H1 (cell line): Measurements from ENCODE around the gene ABHD2. TPM values are rescaled to one million over a fixed set of nuclear protein-coding genes. Genes with fewer than 3 reads are reported as not detected.

Experiments
- CTCF ChIA-PET: fragments of 300-600 bp; sonication (Branson Sonifier 250); formaldehyde crosslinking; loops from one replicate; lab custom pipeline; 2021; ENCODE audit not compliant: partially characterized antibody; lab: Charles Lee
- POLR2A ChIA-PET: fragments of 300-600 bp; sonication (Branson Sonifier 250); formaldehyde crosslinking; loops from one replicate; lab custom pipeline; 2021; ENCODE audit warnings: inconsistent platforms; ENCODE audit not compliant: partially characterized antibody; lab: Charles Lee
- DNase-seq, 2 experiments: peaks; one replicate each; pipeline versions ENCODE4 v3.0.0 to v3.0.0-alpha.2; 2010 to 2022; ENCODE audit warnings: low spot score in 2 of 2, low read depth in 1 of 2, mixed read lengths in 1 of 2
- FAIRE-seq: peaks from 2 replicates; lab custom pipeline; 2011; peaks lifted over from hg19 to GRCh38; lab: Jason Lieb, UNC
- H2AFZ ChIP-seq: 2 replicates; pipeline ENCODE4 v1.8.1; 2012; ENCODE audit warnings: low read length, inconsistent platforms
- H2AK5ac ChIP-seq: 2 replicates; pipeline ENCODE4 v1.6.1; 2013; ENCODE audit warnings: low read depth, low read length
- H2BK120ac ChIP-seq: replicated peaks from 2 replicates; pipeline ENCODE3; 2013; ENCODE audit warnings: low read depth, low read length, inconsistent platforms
- H2BK12ac ChIP-seq: 2 replicates; pipeline ENCODE4 v1.6.1; 2013; ENCODE audit warnings: low read depth, low read length
- H2BK15ac ChIP-seq: 2 replicates; pipeline ENCODE4 v1.6.1; 2013; ENCODE audit warnings: low read length
- H2BK20ac ChIP-seq: 2 replicates; pipeline ENCODE4 v1.6.1; 2013; ENCODE audit warnings: low read length
- H2BK5ac ChIP-seq: 2 replicates; pipeline ENCODE4 v1.6.1; 2013; ENCODE audit warnings: low read depth, low read length
- H3K14ac ChIP-seq: 2 replicates; pipeline ENCODE4 v1.6.1; 2013; ENCODE audit warnings: inconsistent platforms; ENCODE audit not compliant: insufficient read length
- H3K18ac ChIP-seq: 2 replicates; pipeline ENCODE4 v1.6.1; 2013; ENCODE audit warnings: low read length; ENCODE audit errors: extremely low read depth
- H3K23ac ChIP-seq: 2 replicates; pipeline ENCODE4 v1.6.1; 2013; ENCODE audit warnings: inconsistent platforms; ENCODE audit not compliant: insufficient read length
- H3K23me2 ChIP-seq: 2 replicates; pipeline ENCODE4 v1.6.1; 2013; ENCODE audit warnings: low read depth, low read length
- H3K27ac ChIP-seq: 2 replicates; pipeline ENCODE4 v1.6.1; 2011; ENCODE audit warnings: low read depth, low read length, inconsistent platforms
- H3K27me3 ChIP-seq, 4 experiments: replicated peaks in 1 of 4; 1 replicate in 1 of 4; 2 replicates in 3 of 4; pipeline versions ENCODE4 v1.6.1 to v1.8.1; 2011 to 2013; ENCODE audit warnings: low read length in 3 of 4, mild to moderate bottlenecking in 3 of 4, inconsistent platforms in 2 of 4, mixed read lengths in 2 of 4, moderate library complexity in 1 of 4; ENCODE audit not compliant: control insufficient read depth in 3 of 4, insufficient read depth in 3 of 4; ENCODE audit errors: extremely low read depth in 1 of 4
- H3K36me3 ChIP-seq, 4 experiments: 2 replicates each; pipeline versions ENCODE4 v1.6.1 to v1.8.1; 2011 to 2013; ENCODE audit warnings: mild to moderate bottlenecking in 4 of 4, low read length in 3 of 4, moderate library complexity in 2 of 4, control low read depth in 1 of 4, inconsistent platforms in 1 of 4; ENCODE audit not compliant: insufficient read depth in 4 of 4, control insufficient read depth in 2 of 4
- H3K4ac ChIP-seq: replicated peaks from 2 replicates; pipeline ENCODE3; 2013; ENCODE audit warnings: low read length, low read depth, mixed read lengths, inconsistent platforms; ENCODE audit not compliant: insufficient read length
- H3K4me1 ChIP-seq, 4 experiments: replicated peaks in 1 of 4; 1 replicate in 1 of 4; 2 replicates in 3 of 4; pipeline versions ENCODE4 v1.6.1 to v1.8.1; 2011 to 2013; ENCODE audit warnings: low read length in 3 of 4, inconsistent platforms in 2 of 4, mixed read lengths in 1 of 4; ENCODE audit not compliant: insufficient read depth in 4 of 4, control insufficient read depth in 3 of 4
- H3K4me2 ChIP-seq, 2 experiments: 2 replicates each; pipeline versions ENCODE4 v1.6.1 to v1.8.1; 2011 to 2013; ENCODE audit warnings: low read depth in 2 of 2, low read length in 2 of 2, control low read depth in 1 of 2, inconsistent platforms in 1 of 2, mild to moderate bottlenecking in 1 of 2; ENCODE audit not compliant: insufficient read depth in 1 of 2
- H3K4me3 ChIP-seq, 4 experiments: fragments of 200-600, 300-600 bp in 1 of 4; sonication (generic), shearing (Covaris generic), sonication (Bioruptor Twin) in 1 of 4; 2 replicates each; pipeline versions ENCODE4 v1.5.1 to v1.8.1; 2011 to 2016; ENCODE audit warnings: low read length in 4 of 4, low read depth in 3 of 4, control low read depth in 2 of 4, inconsistent platforms in 2 of 4, mild to moderate bottlenecking in 2 of 4, mixed read lengths in 1 of 4, moderate library complexity in 1 of 4; ENCODE audit not compliant: insufficient read depth in 2 of 4; ENCODE audit errors: extremely low read depth in 1 of 4
- H3K56ac ChIP-seq: replicated peaks from 2 replicates; pipeline ENCODE3; 2013; ENCODE audit warnings: low read depth, mild to moderate bottlenecking, mixed read lengths, low read length, inconsistent platforms; ENCODE audit not compliant: insufficient read length
- H3K79me1 ChIP-seq: 2 replicates; pipeline ENCODE4 v1.6.1; 2013; ENCODE audit warnings: low read depth, low read length, control low read depth
- H3K79me2 ChIP-seq, 2 experiments: 2 replicates each; pipeline versions ENCODE4 v1.6.1 to v1.8.1; 2012 to 2013; ENCODE audit warnings: low read length in 2 of 2, mild to moderate bottlenecking in 2 of 2, inconsistent platforms in 1 of 2; ENCODE audit not compliant: insufficient read depth in 2 of 2, control insufficient read depth in 1 of 2
- H3K9ac ChIP-seq, 4 experiments: replicated peaks in 1 of 4; 1 replicate in 1 of 4; 2 replicates in 3 of 4; pipeline versions ENCODE4 v1.6.1 to v1.8.1; 2011 to 2013; ENCODE audit warnings: low read depth in 3 of 4, low read length in 3 of 4, control low read depth in 2 of 4, mild to moderate bottlenecking in 2 of 4, moderate library complexity in 2 of 4, inconsistent platforms in 1 of 4; ENCODE audit errors: extremely low read depth in 1 of 4
- H3K9me3 ChIP-seq, 2 experiments: 2 replicates each; pipeline versions ENCODE4 v1.6.1 to v1.8.1; 2012 to 2013; ENCODE audit warnings: mild to moderate bottlenecking in 2 of 2, moderate library complexity in 2 of 2, control low read depth in 1 of 2, inconsistent platforms in 1 of 2, low read depth in 1 of 2, low read length in 1 of 2, mixed read lengths in 1 of 2; ENCODE audit not compliant: insufficient read depth in 2 of 2
- H4K20me1 ChIP-seq, 2 experiments: replicated peaks in 1 of 2; 2 replicates each; pipeline versions ENCODE3 to v1.8.1; 2011 to 2013; ENCODE audit warnings: inconsistent platforms in 2 of 2, low read length in 2 of 2, mild to moderate bottlenecking in 1 of 2; ENCODE audit not compliant: insufficient read depth in 2 of 2, control insufficient read depth in 1 of 2
- H4K5ac ChIP-seq: 2 replicates; pipeline ENCODE4 v1.6.1; 2013; ENCODE audit warnings: low read length, low read depth, mixed read lengths, inconsistent platforms; ENCODE audit not compliant: insufficient read length
- H4K8ac ChIP-seq: 2 replicates; pipeline ENCODE4 v1.8.0; 2013; ENCODE audit warnings: mild to moderate bottlenecking, moderate library complexity, low read length, inconsistent platforms; ENCODE audit not compliant: insufficient read depth; ENCODE audit errors: extremely low read depth
- H4K91ac ChIP-seq: replicated peaks from 2 replicates; pipeline ENCODE3; 2013; ENCODE audit warnings: low read length, mixed read lengths, inconsistent platforms; ENCODE audit not compliant: insufficient read length
- CHD1 ChIP-seq: IDR thresholded peaks from 2 replicates; pipeline ENCODE4 v1.6.1; 2012; ENCODE audit warnings: low read depth, low read length, improper control_type of control experiment
- EGR1 ChIP-seq: IDR thresholded peaks from 2 replicates; pipeline ENCODE4 v1.6.1; 2011; ENCODE audit warnings: low read depth, low read length, borderline replicate concordance
- EP300 ChIP-seq, 2 experiments: IDR thresholded peaks; 1 replicate in 1 of 2; 2 replicates in 1 of 2; pipeline ENCODE4 v1.6.1; 2011 to 2012; ENCODE audit warnings: low read depth in 2 of 2, low read length in 2 of 2, mild to moderate bottlenecking in 2 of 2, borderline replicate concordance in 1 of 2, inconsistent platforms in 1 of 2, moderate library complexity in 1 of 2
- JUN ChIP-seq: IDR thresholded peaks from 2 replicates; pipeline ENCODE4 v1.6.1; 2011; ENCODE audit warnings: low read depth, mild to moderate bottlenecking, improper control_type of control experiment, low read length
- KDM1A ChIP-seq: fragments of 200-600, 300-600 bp; sonication (generic); IDR thresholded peaks from 2 replicates; pipeline ENCODE4 v1.7.1; 2016; ENCODE audit warnings: mild to moderate bottlenecking, low read length, borderline replicate concordance
- KDM4A ChIP-seq: IDR thresholded peaks from one replicate; pipeline ENCODE4 v1.7.1; 2012; ENCODE audit warnings: low read depth, mild to moderate bottlenecking, moderate library complexity, low read length, inconsistent platforms; ENCODE audit not compliant: severe bottlenecking
- RAD21 ChIP-seq, 2 experiments: IDR thresholded peaks in 1 of 2; conservative IDR thresholded peaks in 1 of 2; 2 replicates each; pipeline ENCODE4 v1.6.1; 2011; ENCODE audit warnings: low read depth in 2 of 2, low read length in 2 of 2, improper control_type of control experiment in 1 of 2, inconsistent platforms in 1 of 2, mild to moderate bottlenecking in 1 of 2, moderate library complexity in 1 of 2
- RBBP5 ChIP-seq: IDR thresholded peaks from 2 replicates; pipeline ENCODE4 v1.7.1; 2012; ENCODE audit warnings: low read depth, mild to moderate bottlenecking, inconsistent platforms, low read length, moderate library complexity, borderline replicate concordance
- RNF2 ChIP-seq: fragments of 200-900, 300-1000 bp; sonication (generic); IDR thresholded peaks from 2 replicates; pipeline ENCODE4 v1.7.1; 2016; ENCODE audit warnings: borderline replicate concordance, low read depth, mild to moderate bottlenecking, antibody characterized with exemption, low read length; ENCODE audit not compliant: poor library complexity, severe bottlenecking; ENCODE audit errors: missing control alignments
- WGBS, 2 experiments: shearing (Covaris generic) in 1 of 2; methylation state at CpG; one replicate each; pipeline versions ENCODE4 v1.1.6 to v1.1.7; 2013 to 2015; ENCODE audit warnings: low lambda C conversion rate in 2 of 2, mixed read lengths in 2 of 2, inconsistent platforms in 1 of 2, low coverage in 1 of 2, missing lambda C conversion rate in 1 of 2; ENCODE audit not compliant: insufficient replicate concordance in 2 of 2, insufficient coverage in 1 of 2, insufficient read length in 1 of 2; ENCODE audit errors: extremely low coverage in 1 of 2, missing lambda C conversion rate in 1 of 2; 5-methylcytosine and 5-hydroxymethylcytosine counted together
- polyA plus RNA-seq, 7 experiments: library from polyadenylated mRNA; depleted of rRNA in 3 of 7; stranded (reverse) in 5 of 7; unstranded in 2 of 7; fragments of >200 nt in 5 of 7; fragments of 200-250 nt in 2 of 7; gene quantifications; 1 replicate in 5 of 7; 2 replicates in 1 of 7; 4 replicates in 1 of 7; pipeline versions ENCODE4 v1.2.1 to v1.2.3, GENCODE V29; 2011 to 2013; ENCODE audit warnings: missing spikeins in 2 of 7, mixed read lengths in 2 of 7
- total RNA-seq: library from RNA; stranded (reverse); fragmentation: NEBNext Ultra II Directional; extraction: Animal tissue kit (Norgen Biotek cat#: 25700); gene quantifications from 2 replicates; pipeline ENCODE4 v1.2.1, GENCODE V29; 2021
- TF ChIP-seq, protein P1 (sequence below): IDR thresholded peaks from 2 replicates; pipeline ENCODE4 v1.6.1; 2012; ENCODE audit warnings: low read length, inconsistent platforms
- TF ChIP-seq, protein P2 (sequence below): IDR thresholded peaks from 2 replicates; pipeline ENCODE4 v1.6.1; 2012; ENCODE audit warnings: inconsistent platforms

The ABHD2 gene
- total and polyA plus RNA-seq, 2 of the 8 experiments (the other 6 are each of a cell fraction or from before 2014, with no cell fraction given), result 9.1 to 23.7 TPM

DNA sequence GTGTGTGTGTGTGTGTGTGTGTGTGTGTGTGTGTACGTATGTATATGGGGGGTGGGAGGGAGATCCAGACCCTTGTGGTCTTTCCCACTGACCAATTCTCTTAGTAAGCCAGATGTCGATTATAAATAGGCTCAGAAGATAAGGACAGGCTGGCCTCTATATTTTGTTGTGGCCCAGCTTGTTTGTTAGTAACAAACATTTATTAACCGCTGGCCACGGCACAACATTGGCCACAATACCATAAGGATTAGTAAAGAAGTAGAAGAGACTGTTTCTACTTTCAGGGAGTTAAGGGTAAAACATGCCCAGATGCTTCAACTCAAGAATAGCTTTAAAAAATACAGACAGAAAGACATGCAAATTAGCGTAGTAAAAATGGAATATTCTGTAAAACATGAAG lies 58.1 kb downstream of the ABHD2 start:
- Histone ChIP-seq H2BK5ac (no peak overlapping the region), H4K91ac (no peak overlapping the region), H3K23ac (no peak overlapping the region), H3K18ac (no peak overlapping the region), H2BK15ac (no peak overlapping the region), H2BK12ac (no peak overlapping the region), H3K27ac (no peak overlapping the region), H3K4me1 (no peaks in the 10 kb centered on the region; a peak in 1 of 7 replicates), H4K8ac (no peak overlapping the region), H4K20me1 (no peaks in the 10 kb centered on the region), H3K56ac (no peak overlapping the region), H3K14ac (no peak overlapping the region), H3K79me1 (no peaks in the 10 kb centered on the region), H3K9ac (no peak overlapping the region), H2AFZ (no peak overlapping the region), H3K4ac (no peak overlapping the region), H3K36me3 (no peaks in the 10 kb centered on the region), H3K79me2 (no peaks in the 10 kb centered on the region), H2AK5ac (no peak overlapping the region), H3K4me3 (no peak overlapping the region), H2BK20ac (no peak overlapping the region), H3K27me3 (no peaks in the 10 kb centered on the region), H4K5ac (no peak overlapping the region), H2BK120ac (no peak overlapping the region), H3K23me2 (no peaks in the 10 kb centered on the region), H3K4me2 (no peak overlapping the region), H3K9me3 (no peaks in the 10 kb centered on the region)
- DNase-seq, result no peak
- FAIRE-seq, result no peak
- POLR2A ChIA-PET, result interaction anchor here (1.0 to 1.2 kb wide), 2 partner anchors 10 to 69 kb away, joined by 3 read pairs; no protein-coding TSS in a partner anchor
- 94% methylated on average over 5 of the region's 5 CpGs; no CpG with 5 or more reads in 1 of the 2 experiments for WGBS, 2 experiments
- CTCF ChIA-PET, result interaction anchor here (0.8 to 2.2 kb wide), 6 partner anchors 13 to 238 kb away, joined by 3 to 14 read pairs (median 6); no protein-coding TSS in a partner anchor
- TF ChIP-seq EP300 (IDR thresholded peaks at IDR 0.05; ENCODE audit: borderline replicate concordance in 1 of 2, low read depth in 2 of 2, low read length in 2 of 2), result no peak
- TF ChIP-seq KDM4A, result no peak
- TF ChIP-seq, protein P1, sequence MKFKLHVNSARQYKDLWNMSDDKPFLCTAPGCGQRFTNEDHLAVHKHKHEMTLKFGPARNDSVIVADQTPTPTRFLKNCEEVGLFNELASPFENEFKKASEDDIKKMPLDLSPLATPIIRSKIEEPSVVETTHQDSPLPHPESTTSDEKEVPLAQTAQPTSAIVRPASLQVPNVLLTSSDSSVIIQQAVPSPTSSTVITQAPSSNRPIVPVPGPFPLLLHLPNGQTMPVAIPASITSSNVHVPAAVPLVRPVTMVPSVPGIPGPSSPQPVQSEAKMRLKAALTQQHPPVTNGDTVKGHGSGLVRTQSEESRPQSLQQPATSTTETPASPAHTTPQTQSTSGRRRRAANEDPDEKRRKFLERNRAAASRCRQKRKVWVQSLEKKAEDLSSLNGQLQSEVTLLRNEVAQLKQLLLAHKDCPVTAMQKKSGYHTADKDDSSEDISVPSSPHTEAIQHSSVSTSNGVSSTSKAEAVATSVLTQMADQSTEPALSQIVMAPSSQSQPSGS, result no peak
- TF ChIP-seq CHD1, result no peak
- no peak for TF ChIP-seq JUN
- no peak for TF ChIP-seq RAD21 (IDR thresholded peaks at IDR 0.05 in 1 of 2, conservative IDR thresholded peaks at IDR 0.05 in 1 of 2; ENCODE audit: low read depth in 2 of 2, low read length in 2 of 2)
- no peak for TF ChIP-seq KDM1A
- TF ChIP-seq, protein P2, sequence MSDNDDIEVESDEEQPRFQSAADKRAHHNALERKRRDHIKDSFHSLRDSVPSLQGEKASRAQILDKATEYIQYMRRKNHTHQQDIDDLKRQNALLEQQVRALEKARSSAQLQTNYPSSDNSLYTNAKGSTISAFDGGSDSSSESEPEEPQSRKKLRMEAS, result no peak
- no peak for TF ChIP-seq EGR1
- TF ChIP-seq RNF2, result no peak
- no peak for TF ChIP-seq RBBP5
